GM12873 (cell line): ENCODE results near the gene ELP4.

ENCODE experiments used
- TF ChIP-seq, protein P1 (sequence below): IDR thresholded peaks from 2 replicates; pipeline ENCODE4 v1.5.1; 2012; ENCODE audit warnings: low read depth, mild to moderate bottlenecking, moderate library complexity, low read length, control low read depth; ENCODE audit not compliant: insufficient read depth; ENCODE audit errors: missing control alignments

Gene ELP4

DNA sequence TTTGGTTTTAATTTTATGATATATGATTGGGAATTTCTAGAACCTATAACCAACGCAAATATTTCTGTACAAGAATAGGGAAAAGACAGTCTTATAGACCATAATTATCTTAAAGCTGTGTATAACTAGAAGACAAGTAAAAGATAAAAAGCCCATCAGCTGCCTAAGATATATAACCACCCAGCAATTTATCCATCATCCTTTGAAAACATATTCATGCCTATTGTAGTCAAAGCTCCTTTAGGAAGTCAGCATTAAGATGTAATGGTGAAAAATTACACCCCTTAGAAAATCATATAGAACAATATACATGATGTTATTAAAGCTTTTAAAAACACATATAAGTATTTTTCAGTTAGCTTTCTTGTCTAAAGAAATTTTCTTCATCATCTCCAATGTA lies 46.4 kb downstream of the ELP4 start:
- TF ChIP-seq, protein P1, sequence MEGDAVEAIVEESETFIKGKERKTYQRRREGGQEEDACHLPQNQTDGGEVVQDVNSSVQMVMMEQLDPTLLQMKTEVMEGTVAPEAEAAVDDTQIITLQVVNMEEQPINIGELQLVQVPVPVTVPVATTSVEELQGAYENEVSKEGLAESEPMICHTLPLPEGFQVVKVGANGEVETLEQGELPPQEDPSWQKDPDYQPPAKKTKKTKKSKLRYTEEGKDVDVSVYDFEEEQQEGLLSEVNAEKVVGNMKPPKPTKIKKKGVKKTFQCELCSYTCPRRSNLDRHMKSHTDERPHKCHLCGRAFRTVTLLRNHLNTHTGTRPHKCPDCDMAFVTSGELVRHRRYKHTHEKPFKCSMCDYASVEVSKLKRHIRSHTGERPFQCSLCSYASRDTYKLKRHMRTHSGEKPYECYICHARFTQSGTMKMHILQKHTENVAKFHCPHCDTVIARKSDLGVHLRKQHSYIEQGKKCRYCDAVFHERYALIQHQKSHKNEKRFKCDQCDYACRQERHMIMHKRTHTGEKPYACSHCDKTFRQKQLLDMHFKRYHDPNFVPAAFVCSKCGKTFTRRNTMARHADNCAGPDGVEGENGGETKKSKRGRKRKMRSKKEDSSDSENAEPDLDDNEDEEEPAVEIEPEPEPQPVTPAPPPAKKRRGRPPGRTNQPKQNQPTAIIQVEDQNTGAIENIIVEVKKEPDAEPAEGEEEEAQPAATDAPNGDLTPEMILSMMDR: no peak

DNA sequence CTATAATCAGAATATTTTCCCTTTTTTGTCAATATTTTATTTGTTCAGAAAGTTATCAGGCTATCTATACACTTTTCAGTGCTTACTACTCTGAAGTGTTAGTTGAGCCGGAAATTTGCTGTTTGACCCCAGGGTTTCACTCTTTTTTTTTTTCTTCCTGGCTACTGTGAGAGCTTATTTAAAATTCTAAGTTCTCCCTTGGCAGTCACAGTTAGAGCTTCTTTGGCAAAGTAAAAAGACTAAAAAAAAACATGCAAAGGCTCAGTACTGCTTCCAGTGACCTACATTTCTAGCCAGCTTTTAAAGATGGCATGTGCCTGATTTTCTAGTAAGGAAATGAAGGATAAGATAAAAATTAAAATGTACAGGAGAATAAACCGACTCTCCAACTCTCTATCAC lies 48.4 kb downstream of the ELP4 start:
- TF ChIP-seq, protein P1: no peak

DNA sequence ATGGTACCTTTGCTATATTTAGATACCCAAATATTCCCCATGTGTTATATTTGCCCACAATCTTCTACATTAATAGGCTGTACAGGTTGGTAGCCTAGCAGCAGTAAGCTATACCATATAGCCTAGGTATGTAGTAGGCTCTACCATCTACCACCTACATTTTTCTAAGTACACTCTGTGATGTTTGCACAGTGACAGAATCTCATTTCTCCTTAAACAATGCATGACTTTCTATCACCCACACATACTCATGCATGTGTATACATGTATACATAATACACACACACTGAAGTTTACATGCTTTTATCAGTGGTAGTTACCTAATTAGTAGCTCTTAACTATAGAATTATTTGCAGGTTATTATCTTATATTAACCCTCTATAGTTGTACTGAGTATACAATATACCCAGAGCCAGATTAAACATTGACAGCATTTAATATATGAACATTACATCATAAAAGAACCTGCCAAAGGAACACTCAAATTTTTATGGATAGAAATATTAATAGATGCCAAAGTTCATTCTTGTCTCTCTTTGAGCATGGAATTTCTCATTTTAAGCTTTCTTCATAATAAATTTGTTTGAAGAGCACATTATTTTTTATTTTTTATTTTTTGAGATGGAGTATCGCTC lies 51.4 kb downstream of the ELP4 start:
- TF ChIP-seq, protein P1: no peak

DNA sequence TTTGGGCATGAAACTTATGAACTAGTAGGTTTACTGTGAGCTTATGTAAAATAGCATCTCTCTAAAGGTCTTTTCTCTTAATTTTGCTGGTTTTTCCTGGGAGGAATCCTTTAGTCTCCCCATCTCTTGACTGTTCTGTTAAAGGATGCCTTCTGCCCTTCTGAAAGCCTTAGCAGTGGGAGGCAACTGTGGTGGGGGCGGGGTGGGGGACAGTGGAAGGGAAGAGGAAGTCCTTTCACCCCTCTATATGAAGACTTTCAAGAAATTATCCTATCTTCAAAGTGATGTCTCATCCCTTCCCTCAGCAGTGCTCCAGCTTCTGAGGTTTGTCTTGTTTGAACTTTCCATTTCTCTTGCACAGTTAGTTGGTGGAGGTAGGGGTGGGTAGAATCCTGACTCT lies 73.1 kb downstream of the ELP4 start:
- TF ChIP-seq, protein P1: no peak

DNA sequence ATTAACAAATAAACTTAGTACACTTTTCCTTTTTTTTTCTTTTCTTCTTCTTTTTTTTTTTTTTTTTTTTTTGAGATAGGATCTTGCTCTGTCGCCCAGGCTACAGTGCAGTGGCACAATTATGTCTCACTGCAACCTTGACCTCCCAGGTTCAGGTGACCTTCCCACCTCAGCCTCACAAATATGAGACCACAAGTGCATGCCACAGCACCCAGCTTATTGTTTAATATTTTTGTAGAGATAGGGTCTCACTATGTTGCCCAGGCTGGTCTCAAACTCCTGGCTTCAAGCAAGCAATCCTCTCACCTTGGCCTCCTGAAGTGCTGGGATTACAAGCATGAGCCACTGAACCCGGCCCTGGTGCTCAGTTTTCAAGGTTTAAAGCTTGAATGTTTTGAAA lies 88.9 kb downstream of the ELP4 start:
- TF ChIP-seq, protein P1: no peak

DNA sequence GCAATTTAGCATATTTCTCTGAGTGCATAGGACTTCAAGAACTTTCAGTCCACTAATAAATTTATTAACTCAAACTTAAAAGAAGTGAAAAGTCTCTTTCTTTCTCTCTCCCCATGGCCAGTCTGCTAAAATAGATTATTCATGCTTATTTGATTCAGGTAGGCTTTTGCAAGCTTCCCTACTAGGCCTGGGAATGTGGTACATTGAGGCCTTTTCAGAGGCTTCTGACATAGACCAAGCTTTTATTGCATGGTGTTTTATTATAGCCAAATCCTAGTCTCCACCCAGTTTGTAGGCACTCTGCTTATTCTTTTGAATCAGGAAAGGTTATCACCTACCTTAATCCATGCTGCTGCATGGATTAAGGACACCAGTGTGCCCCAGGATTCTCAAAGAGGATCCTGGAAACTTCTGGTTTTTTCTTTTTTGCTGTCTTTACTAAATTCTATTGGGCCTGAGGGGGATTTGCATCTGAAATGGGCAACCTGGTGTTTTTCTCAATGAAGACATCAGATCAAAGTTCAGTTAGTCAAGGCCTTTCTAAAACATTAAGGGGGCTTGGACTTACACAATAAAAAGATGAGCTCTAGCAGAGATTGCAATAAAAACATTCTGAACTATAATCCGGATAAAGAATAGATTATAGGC lies 92.2 kb downstream of the ELP4 start:
- TF ChIP-seq, protein P1: no peak

DNA sequence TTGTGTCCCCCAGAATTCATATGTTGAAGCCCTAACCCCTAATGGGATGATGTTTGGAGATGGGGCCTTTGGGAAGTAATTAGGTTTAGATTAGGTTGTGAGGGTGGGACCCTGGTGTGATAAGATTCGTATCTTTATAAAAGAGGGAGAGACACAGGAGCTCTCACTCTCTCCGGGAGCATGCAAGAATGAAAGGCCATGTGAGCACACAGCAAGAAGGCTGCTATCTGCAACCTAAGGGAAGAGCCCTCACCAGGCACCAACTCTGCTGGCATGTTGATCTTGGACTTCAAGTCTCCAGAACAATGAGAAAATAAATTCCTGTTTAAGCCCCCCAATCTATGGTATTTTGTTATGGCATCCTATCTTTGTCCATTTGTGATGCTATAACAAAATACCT lies 97.3 kb downstream of the ELP4 start:
- TF ChIP-seq, protein P1: no peak
